H1 (cell line): ENCODE data around the gene SPATA22. TPM values are rescaled to one million over a fixed set of nuclear protein-coding genes. Genes with fewer than 3 reads are reported as not detected.

Experiments
- CTCF ChIA-PET: fragments of 300-600 bp; sonication (Branson Sonifier 250); formaldehyde crosslinking; loops from one replicate; lab custom pipeline; 2021; ENCODE audit not compliant: partially characterized antibody; lab: Charles Lee
- POLR2A ChIA-PET: fragments of 300-600 bp; sonication (Branson Sonifier 250); formaldehyde crosslinking; loops from one replicate; lab custom pipeline; 2021; ENCODE audit warnings: inconsistent platforms; ENCODE audit not compliant: partially characterized antibody; lab: Charles Lee
- DNase-seq, 2 experiments: peaks; one replicate each; pipeline versions ENCODE4 v3.0.0 to v3.0.0-alpha.2; 2010 to 2022; ENCODE audit warnings: low spot score in 2 of 2, low read depth in 1 of 2, mixed read lengths in 1 of 2
- FAIRE-seq: peaks from 2 replicates; lab custom pipeline; 2011; peaks lifted over from hg19 to GRCh38; lab: Jason Lieb, UNC
- H2AFZ ChIP-seq: 2 replicates; pipeline ENCODE4 v1.8.1; 2012; ENCODE audit warnings: low read length, inconsistent platforms
- H2AK5ac ChIP-seq: 2 replicates; pipeline ENCODE4 v1.6.1; 2013; ENCODE audit warnings: low read depth, low read length
- H2BK120ac ChIP-seq: replicated peaks from 2 replicates; pipeline ENCODE3; 2013; ENCODE audit warnings: low read depth, low read length, inconsistent platforms
- H2BK12ac ChIP-seq: 2 replicates; pipeline ENCODE4 v1.6.1; 2013; ENCODE audit warnings: low read depth, low read length
- H2BK15ac ChIP-seq: 2 replicates; pipeline ENCODE4 v1.6.1; 2013; ENCODE audit warnings: low read length
- H2BK20ac ChIP-seq: 2 replicates; pipeline ENCODE4 v1.6.1; 2013; ENCODE audit warnings: low read length
- H2BK5ac ChIP-seq: 2 replicates; pipeline ENCODE4 v1.6.1; 2013; ENCODE audit warnings: low read depth, low read length
- H3K14ac ChIP-seq: 2 replicates; pipeline ENCODE4 v1.6.1; 2013; ENCODE audit warnings: inconsistent platforms; ENCODE audit not compliant: insufficient read length
- H3K18ac ChIP-seq: 2 replicates; pipeline ENCODE4 v1.6.1; 2013; ENCODE audit warnings: low read length; ENCODE audit errors: extremely low read depth
- H3K23ac ChIP-seq: 2 replicates; pipeline ENCODE4 v1.6.1; 2013; ENCODE audit warnings: inconsistent platforms; ENCODE audit not compliant: insufficient read length
- H3K23me2 ChIP-seq: 2 replicates; pipeline ENCODE4 v1.6.1; 2013; ENCODE audit warnings: low read depth, low read length
- H3K27ac ChIP-seq: 2 replicates; pipeline ENCODE4 v1.6.1; 2011; ENCODE audit warnings: low read depth, low read length, inconsistent platforms
- H3K27me3 ChIP-seq, 4 experiments: replicated peaks in 1 of 4; 1 replicate in 1 of 4; 2 replicates in 3 of 4; pipeline versions ENCODE4 v1.6.1 to v1.8.1; 2011 to 2013; ENCODE audit warnings: low read length in 3 of 4, mild to moderate bottlenecking in 3 of 4, inconsistent platforms in 2 of 4, mixed read lengths in 2 of 4, moderate library complexity in 1 of 4; ENCODE audit not compliant: control insufficient read depth in 3 of 4, insufficient read depth in 3 of 4; ENCODE audit errors: extremely low read depth in 1 of 4
- H3K36me3 ChIP-seq, 4 experiments: 2 replicates each; pipeline versions ENCODE4 v1.6.1 to v1.8.1; 2011 to 2013; ENCODE audit warnings: mild to moderate bottlenecking in 4 of 4, low read length in 3 of 4, moderate library complexity in 2 of 4, control low read depth in 1 of 4, inconsistent platforms in 1 of 4; ENCODE audit not compliant: insufficient read depth in 4 of 4, control insufficient read depth in 2 of 4
- H3K4ac ChIP-seq: replicated peaks from 2 replicates; pipeline ENCODE3; 2013; ENCODE audit warnings: low read length, low read depth, mixed read lengths, inconsistent platforms; ENCODE audit not compliant: insufficient read length
- H3K4me1 ChIP-seq, 4 experiments: replicated peaks in 1 of 4; 1 replicate in 1 of 4; 2 replicates in 3 of 4; pipeline versions ENCODE4 v1.6.1 to v1.8.1; 2011 to 2013; ENCODE audit warnings: low read length in 3 of 4, inconsistent platforms in 2 of 4, mixed read lengths in 1 of 4; ENCODE audit not compliant: insufficient read depth in 4 of 4, control insufficient read depth in 3 of 4
- H3K4me2 ChIP-seq, 2 experiments: 2 replicates each; pipeline versions ENCODE4 v1.6.1 to v1.8.1; 2011 to 2013; ENCODE audit warnings: low read depth in 2 of 2, low read length in 2 of 2, control low read depth in 1 of 2, inconsistent platforms in 1 of 2, mild to moderate bottlenecking in 1 of 2; ENCODE audit not compliant: insufficient read depth in 1 of 2
- H3K4me3 ChIP-seq, 4 experiments: fragments of 200-600, 300-600 bp in 1 of 4; sonication (generic), shearing (Covaris generic), sonication (Bioruptor Twin) in 1 of 4; 2 replicates each; pipeline versions ENCODE4 v1.5.1 to v1.8.1; 2011 to 2016; ENCODE audit warnings: low read length in 4 of 4, low read depth in 3 of 4, control low read depth in 2 of 4, inconsistent platforms in 2 of 4, mild to moderate bottlenecking in 2 of 4, mixed read lengths in 1 of 4, moderate library complexity in 1 of 4; ENCODE audit not compliant: insufficient read depth in 2 of 4; ENCODE audit errors: extremely low read depth in 1 of 4
- H3K56ac ChIP-seq: replicated peaks from 2 replicates; pipeline ENCODE3; 2013; ENCODE audit warnings: low read depth, mild to moderate bottlenecking, mixed read lengths, low read length, inconsistent platforms; ENCODE audit not compliant: insufficient read length
- H3K79me1 ChIP-seq: 2 replicates; pipeline ENCODE4 v1.6.1; 2013; ENCODE audit warnings: low read depth, low read length, control low read depth
- H3K79me2 ChIP-seq, 2 experiments: 2 replicates each; pipeline versions ENCODE4 v1.6.1 to v1.8.1; 2012 to 2013; ENCODE audit warnings: low read length in 2 of 2, mild to moderate bottlenecking in 2 of 2, inconsistent platforms in 1 of 2; ENCODE audit not compliant: insufficient read depth in 2 of 2, control insufficient read depth in 1 of 2
- H3K9ac ChIP-seq, 4 experiments: replicated peaks in 1 of 4; 1 replicate in 1 of 4; 2 replicates in 3 of 4; pipeline versions ENCODE4 v1.6.1 to v1.8.1; 2011 to 2013; ENCODE audit warnings: low read depth in 3 of 4, low read length in 3 of 4, control low read depth in 2 of 4, mild to moderate bottlenecking in 2 of 4, moderate library complexity in 2 of 4, inconsistent platforms in 1 of 4; ENCODE audit errors: extremely low read depth in 1 of 4
- H3K9me3 ChIP-seq, 2 experiments: 2 replicates each; pipeline versions ENCODE4 v1.6.1 to v1.8.1; 2012 to 2013; ENCODE audit warnings: mild to moderate bottlenecking in 2 of 2, moderate library complexity in 2 of 2, control low read depth in 1 of 2, inconsistent platforms in 1 of 2, low read depth in 1 of 2, low read length in 1 of 2, mixed read lengths in 1 of 2; ENCODE audit not compliant: insufficient read depth in 2 of 2
- H4K20me1 ChIP-seq, 2 experiments: replicated peaks in 1 of 2; 2 replicates each; pipeline versions ENCODE3 to v1.8.1; 2011 to 2013; ENCODE audit warnings: inconsistent platforms in 2 of 2, low read length in 2 of 2, mild to moderate bottlenecking in 1 of 2; ENCODE audit not compliant: insufficient read depth in 2 of 2, control insufficient read depth in 1 of 2
- H4K5ac ChIP-seq: 2 replicates; pipeline ENCODE4 v1.6.1; 2013; ENCODE audit warnings: low read length, low read depth, mixed read lengths, inconsistent platforms; ENCODE audit not compliant: insufficient read length
- H4K8ac ChIP-seq: 2 replicates; pipeline ENCODE4 v1.8.0; 2013; ENCODE audit warnings: mild to moderate bottlenecking, moderate library complexity, low read length, inconsistent platforms; ENCODE audit not compliant: insufficient read depth; ENCODE audit errors: extremely low read depth
- H4K91ac ChIP-seq: replicated peaks from 2 replicates; pipeline ENCODE3; 2013; ENCODE audit warnings: low read length, mixed read lengths, inconsistent platforms; ENCODE audit not compliant: insufficient read length
- CEBPB ChIP-seq: IDR thresholded peaks from 2 replicates; pipeline ENCODE4 v1.6.1; 2012; ENCODE audit warnings: low read depth, low read length
- CTBP2 ChIP-seq: IDR thresholded peaks from 2 replicates; pipeline ENCODE4 v1.7.0; 2011; ENCODE audit warnings: borderline replicate concordance, mild to moderate bottlenecking, moderate library complexity, mixed read lengths, low read length; ENCODE audit not compliant: insufficient read depth, insufficient read length
- EGR1 ChIP-seq: IDR thresholded peaks from 2 replicates; pipeline ENCODE4 v1.6.1; 2011; ENCODE audit warnings: low read depth, low read length, borderline replicate concordance
- JUND ChIP-seq: IDR thresholded peaks from 2 replicates; pipeline ENCODE4 v1.6.1; 2011; ENCODE audit warnings: mild to moderate bottlenecking, improper control_type of control experiment, low read length
- KDM4A ChIP-seq: IDR thresholded peaks from one replicate; pipeline ENCODE4 v1.7.1; 2012; ENCODE audit warnings: low read depth, mild to moderate bottlenecking, moderate library complexity, low read length, inconsistent platforms; ENCODE audit not compliant: severe bottlenecking
- POLR2A ChIP-seq, 2 experiments: IDR thresholded peaks; 1 replicate in 1 of 2; 2 replicates in 1 of 2; pipeline ENCODE4 v1.6.1; 2011; ENCODE audit warnings: low read depth in 2 of 2, low read length in 2 of 2, mild to moderate bottlenecking in 2 of 2; ENCODE audit errors: control extremely low read depth in 1 of 2
- POU5F1 ChIP-seq: IDR thresholded peaks from 2 replicates; pipeline ENCODE4 v1.6.1; 2011; ENCODE audit warnings: low read depth, mild to moderate bottlenecking, low read length, moderate library complexity
- RFX5 ChIP-seq: IDR thresholded peaks from 2 replicates; pipeline ENCODE4 v1.6.1; 2011; ENCODE audit warnings: low read depth, low read length, improper control_type of control experiment, borderline replicate concordance
- RXRA ChIP-seq: IDR thresholded peaks from 2 replicates; pipeline ENCODE4 v1.6.1; 2011; ENCODE audit warnings: low read depth, mild to moderate bottlenecking, low read length, moderate library complexity; ENCODE audit not compliant: insufficient read depth
- SP2 ChIP-seq: IDR thresholded peaks from 2 replicates; pipeline ENCODE4 v1.6.1; 2012; ENCODE audit warnings: mild to moderate bottlenecking, low read length, inconsistent platforms
- TAF7 ChIP-seq: optimal IDR thresholded peaks from 2 replicates; pipeline ENCODE3; 2011; ENCODE audit warnings: low read depth, mild to moderate bottlenecking, inconsistent platforms, low read length, moderate library complexity, borderline replicate concordance
- WGBS, 2 experiments: shearing (Covaris generic) in 1 of 2; methylation state at CpG; one replicate each; pipeline versions ENCODE4 v1.1.6 to v1.1.7; 2013 to 2015; ENCODE audit warnings: low lambda C conversion rate in 2 of 2, mixed read lengths in 2 of 2, inconsistent platforms in 1 of 2, low coverage in 1 of 2, missing lambda C conversion rate in 1 of 2; ENCODE audit not compliant: insufficient replicate concordance in 2 of 2, insufficient coverage in 1 of 2, insufficient read length in 1 of 2; ENCODE audit errors: extremely low coverage in 1 of 2, missing lambda C conversion rate in 1 of 2; 5-methylcytosine and 5-hydroxymethylcytosine counted together
- polyA plus RNA-seq, 7 experiments: library from polyadenylated mRNA; depleted of rRNA in 3 of 7; stranded (reverse) in 5 of 7; unstranded in 2 of 7; fragments of >200 nt in 5 of 7; fragments of 200-250 nt in 2 of 7; gene quantifications; 1 replicate in 5 of 7; 2 replicates in 1 of 7; 4 replicates in 1 of 7; pipeline versions ENCODE4 v1.2.1 to v1.2.3, GENCODE V29; 2011 to 2013; ENCODE audit warnings: missing spikeins in 2 of 7, mixed read lengths in 2 of 7
- total RNA-seq: library from RNA; stranded (reverse); fragmentation: NEBNext Ultra II Directional; extraction: Animal tissue kit (Norgen Biotek cat#: 25700); gene quantifications from 2 replicates; pipeline ENCODE4 v1.2.1, GENCODE V29; 2021
- TF ChIP-seq, protein P1 (sequence below), 3 experiments: IDR thresholded peaks; 1 replicate in 2 of 3; 2 replicates in 1 of 3; pipeline versions ENCODE4 v1.5.1 to v1.6.1; 2011; ENCODE audit warnings: low read length in 3 of 3, mild to moderate bottlenecking in 3 of 3, inconsistent platforms in 2 of 3, low read depth in 1 of 3, moderate library complexity in 1 of 3; ENCODE audit not compliant: insufficient read depth in 1 of 3; ENCODE audit errors: control extremely low read depth in 1 of 3

SPATA22 gene
- total and polyA plus RNA-seq, 2 of the 8 experiments (the other 6 are each of a cell fraction or from before 2014, with no cell fraction given): 0.06 TPM; not detected in 1

DNA sequence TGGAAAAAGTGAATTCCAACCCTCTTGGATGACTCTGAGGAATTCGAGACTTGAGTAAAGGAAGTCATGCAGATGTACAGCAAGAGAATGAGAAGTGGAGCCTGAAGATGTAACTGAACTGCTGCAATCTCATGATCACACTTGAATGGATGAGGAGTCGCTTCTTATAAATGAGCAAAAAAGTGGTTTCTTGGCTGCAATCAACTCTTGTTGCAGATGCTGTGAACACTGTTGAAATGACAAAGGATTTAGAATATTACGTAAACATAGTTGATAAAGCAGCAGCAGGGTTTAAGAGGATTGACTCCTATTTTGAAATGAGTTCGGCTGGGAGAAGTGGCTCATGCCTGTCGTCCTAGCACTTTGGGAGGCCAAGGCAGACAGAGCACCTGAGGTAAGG is 29.7 kb upstream of the SPATA22 start:
- Histone ChIP-seq H3K23me2 (no peaks in the 10 kb centered on the region), H3K79me2 (no peaks in the 10 kb centered on the region), H3K56ac (no peak overlapping the region), H3K4me3 (no peak overlapping the region), H2BK15ac (no peak overlapping the region), H3K27ac (no peak overlapping the region), H3K4me2 (no peak overlapping the region), H2BK12ac (no peak overlapping the region), H2AFZ (no peak overlapping the region), H2AK5ac (no peak overlapping the region), H4K8ac (no peak overlapping the region), H3K18ac (no peak overlapping the region), H3K4me1 (peaks cover 0 to 8% (median under 1%) of the 10 kb centered on the region in 4 experiments; a peak in 2 of 7 replicates), H2BK5ac (no peak overlapping the region), H3K27me3 (no peaks in the 10 kb centered on the region), H3K9me3 (peaks cover 0 to 6% of the 10 kb centered on the region in 2 experiments; a peak in 3 of 4 replicates), H3K36me3 (no peaks in the 10 kb centered on the region), H4K91ac (no peak overlapping the region), H3K9ac (no peak overlapping the region), H3K79me1 (no peaks in the 10 kb centered on the region), H2BK20ac (no peak overlapping the region), H3K23ac (no peak overlapping the region), H2BK120ac (no peak overlapping the region), H3K14ac (no peak overlapping the region), H4K5ac (no peak overlapping the region), H4K20me1 (no peaks in the 10 kb centered on the region), H3K4ac (no peak overlapping the region)
- no peak for TF ChIP-seq POU5F1
- TF ChIP-seq RXRA: no peak
- TF ChIP-seq EGR1: no peak
- TF ChIP-seq CEBPB: no peak
- TF ChIP-seq TAF7: no peak
- TF ChIP-seq RFX5: no peak
- no peak for TF ChIP-seq POLR2A (IDR thresholded peaks at IDR 0.05; ENCODE audit: control extremely low read depth in 1 of 2, low read depth in 2 of 2, low read length in 2 of 2)
- no peak for TF ChIP-seq SP2
- no peak for TF ChIP-seq CTBP2
- TF ChIP-seq, protein P1, sequence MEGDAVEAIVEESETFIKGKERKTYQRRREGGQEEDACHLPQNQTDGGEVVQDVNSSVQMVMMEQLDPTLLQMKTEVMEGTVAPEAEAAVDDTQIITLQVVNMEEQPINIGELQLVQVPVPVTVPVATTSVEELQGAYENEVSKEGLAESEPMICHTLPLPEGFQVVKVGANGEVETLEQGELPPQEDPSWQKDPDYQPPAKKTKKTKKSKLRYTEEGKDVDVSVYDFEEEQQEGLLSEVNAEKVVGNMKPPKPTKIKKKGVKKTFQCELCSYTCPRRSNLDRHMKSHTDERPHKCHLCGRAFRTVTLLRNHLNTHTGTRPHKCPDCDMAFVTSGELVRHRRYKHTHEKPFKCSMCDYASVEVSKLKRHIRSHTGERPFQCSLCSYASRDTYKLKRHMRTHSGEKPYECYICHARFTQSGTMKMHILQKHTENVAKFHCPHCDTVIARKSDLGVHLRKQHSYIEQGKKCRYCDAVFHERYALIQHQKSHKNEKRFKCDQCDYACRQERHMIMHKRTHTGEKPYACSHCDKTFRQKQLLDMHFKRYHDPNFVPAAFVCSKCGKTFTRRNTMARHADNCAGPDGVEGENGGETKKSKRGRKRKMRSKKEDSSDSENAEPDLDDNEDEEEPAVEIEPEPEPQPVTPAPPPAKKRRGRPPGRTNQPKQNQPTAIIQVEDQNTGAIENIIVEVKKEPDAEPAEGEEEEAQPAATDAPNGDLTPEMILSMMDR (IDR thresholded peaks at IDR 0.05; ENCODE audit: control extremely low read depth in 1 of 3, insufficient read depth in 1 of 3, low read depth in 1 of 3, low read length in 3 of 3): no peak
- TF ChIP-seq JUND: no peak
- no peak for TF ChIP-seq KDM4A
- 92% methylated on average over 5 of the region's 5 CpGs; no CpG with 5 or more reads in 1 of the 2 experiments for WGBS, 2 experiments
- DNase-seq: no peak
- CTCF ChIA-PET: interaction anchor here (0.6 kb wide), 2 partner anchors 517 to 631 kb away, joined by 3 to 4 read pairs; no protein-coding TSS in a partner anchor
- FAIRE-seq: peak; percentile 45
- POLR2A ChIA-PET: interaction anchor here (0.6 to 0.8 kb wide), 2 partner anchors 11 to 22 kb away, joined by 3 to 4 read pairs; no protein-coding TSS in a partner anchor
